HEK293 (cell line): ENCODE results near the gene ZNF512.

Source experiments
- CTCF ChIP-seq: fragments of 450-650 bp; formaldehyde crosslinking; IDR thresholded peaks from 2 replicates; pipeline ENCODE4 v1.5.1; 2016; ENCODE audit warnings: missing biosample characterization, missing genetic modification characterization
- ZNF555 ChIP-seq: fragments of 450-650 bp; formaldehyde crosslinking; conservative IDR thresholded peaks from 2 replicates; pipeline ENCODE4 v1.5.1; 2017; ENCODE audit warnings: missing biosample characterization, mild to moderate bottlenecking, missing genetic modification characterization, inconsistent platforms

- TF ChIP-seq ZNF555 (tag by site-specific recombination) (no peak), CTCF (tag by site-specific recombination) (no peak)
Measured at GRCh38 chr2:27622921-27623384, 40.1 kb downstream of the ZNF512 start.
